Measurements from ENCODE around the gene HECTD4.

HECTD4 gene

GRCh38 chr12:112331886-112332285 is 50.3 kb downstream of the HECTD4 start:
- DNase-seq (ENCODE audit: extremely low spot score): no peak
- ChIA-PET CTCF (no interaction called here), POLR2A (no interaction called here)
- TF ChIP-seq NFRKB (IDR thresholded peaks at IDR 0.05): no peak
- TF ChIP-seq ELF4 (IDR thresholded peaks at IDR 0.05): no peak
- no peak for TF ChIP-seq ZNF384 (IDR thresholded peaks at IDR 0.05)
- no peak for TF ChIP-seq SP1 (IDR thresholded peaks at IDR 0.05)
- TF ChIP-seq SUZ12 (IDR thresholded peaks at IDR 0.05): no peak
- no peak for TF ChIP-seq FOXK2 (IDR thresholded peaks at IDR 0.05)
- TF ChIP-seq L3MBTL2 (conservative IDR thresholded peaks at IDR 0.05): no peak
- TF ChIP-seq LEF1 (IDR thresholded peaks at IDR 0.05; ENCODE audit: borderline replicate concordance): no peak
- TF ChIP-seq PKNOX1 (IDR thresholded peaks at IDR 0.05): no peak
- no peak for TF ChIP-seq FOXA1 (IDR thresholded peaks at IDR 0.05)
- no peak for TF ChIP-seq TARDBP (IDR thresholded peaks at IDR 0.05)
- TF ChIP-seq FOXM1 (IDR thresholded peaks at IDR 0.05; ENCODE audit: borderline replicate concordance): no peak
- TF ChIP-seq ARNT (IDR thresholded peaks at IDR 0.05): no peak
- no peak for TF ChIP-seq HDGF (IDR thresholded peaks at IDR 0.05; ENCODE audit: borderline replicate concordance)
- no peak for TF ChIP-seq CTBP1 (IDR thresholded peaks at IDR 0.05; ENCODE audit: borderline replicate concordance)
- TF ChIP-seq BHLHE40 (IDR thresholded peaks at IDR 0.05; ENCODE audit: borderline replicate concordance): no peak

- ChIA-PET CTCF (no interaction called here), POLR2A (no interaction called here)
Observed at GRCh38 chr12:112330706-112331105, 51.5 kb downstream of the HECTD4 start.

GRCh38 chr12:112328456-112329124 is 53.6 kb downstream of the HECTD4 start:
- TF ChIP-seq PKNOX1 (IDR thresholded peaks at IDR 0.05) (no peak), BHLHE40 (IDR thresholded peaks at IDR 0.05; ENCODE audit: borderline replicate concordance) (no peak), ARNT (IDR thresholded peaks at IDR 0.05) (no peak), SP1 (IDR thresholded peaks at IDR 0.05) (no peak), ELF4 (IDR thresholded peaks at IDR 0.05) (no peak), TARDBP (IDR thresholded peaks at IDR 0.05) (no peak), SUZ12 (IDR thresholded peaks at IDR 0.05) (no peak)
- CTCF ChIA-PET: no interaction called here
- no peak for DNase-seq (ENCODE audit: extremely low spot score)
- POLR2A ChIA-PET: no interaction called here

More at GRCh38 chr12:112330706-112331105, 51.5 kb downstream of the HECTD4 start:
- DNase-seq (ENCODE audit: extremely low spot score): no peak
- TF ChIP-seq ZNF384 (IDR thresholded peaks at IDR 0.05) (no peak), FOXA1 (IDR thresholded peaks at IDR 0.05) (no peak), HDGF (IDR thresholded peaks at IDR 0.05; ENCODE audit: borderline replicate concordance) (no peak), FOXK2 (IDR thresholded peaks at IDR 0.05) (no peak), L3MBTL2 (conservative IDR thresholded peaks at IDR 0.05) (no peak), ARNT (IDR thresholded peaks at IDR 0.05) (no peak), ELF4 (IDR thresholded peaks at IDR 0.05) (no peak), SUZ12 (IDR thresholded peaks at IDR 0.05) (no peak), BHLHE40 (IDR thresholded peaks at IDR 0.05; ENCODE audit: borderline replicate concordance) (no peak), CTBP1 (IDR thresholded peaks at IDR 0.05; ENCODE audit: borderline replicate concordance) (no peak)

GRCh38 chr12:112327209-112327938 is 54.9 kb downstream of the HECTD4 start:
- POLR2A ChIA-PET: no interaction called here
- no peak for TF ChIP-seq TARDBP (IDR thresholded peaks at IDR 0.05)
- no peak for TF ChIP-seq ELF4 (IDR thresholded peaks at IDR 0.05)
- TF ChIP-seq L3MBTL2 (conservative IDR thresholded peaks at IDR 0.05): no peak
- TF ChIP-seq HDGF (IDR thresholded peaks at IDR 0.05; ENCODE audit: borderline replicate concordance): no peak
- no peak for TF ChIP-seq ZNF384 (IDR thresholded peaks at IDR 0.05)
- TF ChIP-seq FOXM1 (IDR thresholded peaks at IDR 0.05; ENCODE audit: borderline replicate concordance): no peak
- CTCF ChIA-PET: no interaction called here
- DNase-seq (ENCODE audit: extremely low spot score): no peak

- DNase-seq (ENCODE audit: extremely low spot score): no peak
- ChIA-PET CTCF (no interaction called here), POLR2A (no interaction called here)
- TF ChIP-seq L3MBTL2 (conservative IDR thresholded peaks at IDR 0.05): no peak
- no peak for TF ChIP-seq ELF4 (IDR thresholded peaks at IDR 0.05)
- TF ChIP-seq NFRKB (IDR thresholded peaks at IDR 0.05): no peak
- no peak for TF ChIP-seq HDGF (IDR thresholded peaks at IDR 0.05; ENCODE audit: borderline replicate concordance)
- TF ChIP-seq CTBP1 (IDR thresholded peaks at IDR 0.05; ENCODE audit: borderline replicate concordance): no peak
- no peak for TF ChIP-seq TARDBP (IDR thresholded peaks at IDR 0.05)
Observed at GRCh38 chr12:112325622-112326207, 56.5 kb downstream of the HECTD4 start.

- CTCF ChIA-PET: interaction anchor here (0.7 kb wide), 1 partner anchor 926 kb away, joined by 3 read pairs; no protein-coding TSS in a partner anchor
- no peak for TF ChIP-seq FOXM1 (IDR thresholded peaks at IDR 0.05; ENCODE audit: borderline replicate concordance)
- TF ChIP-seq BHLHE40 (IDR thresholded peaks at IDR 0.05; ENCODE audit: borderline replicate concordance): no peak
- no peak for TF ChIP-seq NFRKB (IDR thresholded peaks at IDR 0.05)
- no peak for TF ChIP-seq ARNT (IDR thresholded peaks at IDR 0.05)
- TF ChIP-seq FOXK2 (IDR thresholded peaks at IDR 0.05): no peak
- TF ChIP-seq PKNOX1 (IDR thresholded peaks at IDR 0.05): no peak
- TF ChIP-seq ELF4 (IDR thresholded peaks at IDR 0.05): no peak
- TF ChIP-seq LEF1 (IDR thresholded peaks at IDR 0.05; ENCODE audit: borderline replicate concordance): no peak
- no peak for TF ChIP-seq L3MBTL2 (conservative IDR thresholded peaks at IDR 0.05)
- TF ChIP-seq CTBP1 (IDR thresholded peaks at IDR 0.05; ENCODE audit: borderline replicate concordance): no peak
- TF ChIP-seq TARDBP (IDR thresholded peaks at IDR 0.05): no peak
- no peak for TF ChIP-seq HDGF (IDR thresholded peaks at IDR 0.05; ENCODE audit: borderline replicate concordance)
- TF ChIP-seq SP1 (IDR thresholded peaks at IDR 0.05): no peak
- TF ChIP-seq SUZ12 (IDR thresholded peaks at IDR 0.05): no peak
- TF ChIP-seq FOXA1 (IDR thresholded peaks at IDR 0.05): no peak
- TF ChIP-seq ZNF384 (IDR thresholded peaks at IDR 0.05): no peak
- POLR2A ChIA-PET: no interaction called here
- DNase-seq (ENCODE audit: extremely low spot score): no peak
Observed at GRCh38 chr12:112325157-112325556, 57.1 kb downstream of the HECTD4 start.

Measured in HEK293T (cell line).